ENCODE results near the gene CFAP52. TPM values are rescaled to one million over a fixed set of nuclear protein-coding genes. Genes with fewer than 3 reads are reported as not detected.
"Not testable (repeated sequence)": the region's sequence is repeated elsewhere in the genome, so short reads cannot be mapped to it uniquely, and the experiment has no call there.

CFAP52 gene
- total RNA-seq, 2 experiments from 2014 or later = not detected

DNA sequence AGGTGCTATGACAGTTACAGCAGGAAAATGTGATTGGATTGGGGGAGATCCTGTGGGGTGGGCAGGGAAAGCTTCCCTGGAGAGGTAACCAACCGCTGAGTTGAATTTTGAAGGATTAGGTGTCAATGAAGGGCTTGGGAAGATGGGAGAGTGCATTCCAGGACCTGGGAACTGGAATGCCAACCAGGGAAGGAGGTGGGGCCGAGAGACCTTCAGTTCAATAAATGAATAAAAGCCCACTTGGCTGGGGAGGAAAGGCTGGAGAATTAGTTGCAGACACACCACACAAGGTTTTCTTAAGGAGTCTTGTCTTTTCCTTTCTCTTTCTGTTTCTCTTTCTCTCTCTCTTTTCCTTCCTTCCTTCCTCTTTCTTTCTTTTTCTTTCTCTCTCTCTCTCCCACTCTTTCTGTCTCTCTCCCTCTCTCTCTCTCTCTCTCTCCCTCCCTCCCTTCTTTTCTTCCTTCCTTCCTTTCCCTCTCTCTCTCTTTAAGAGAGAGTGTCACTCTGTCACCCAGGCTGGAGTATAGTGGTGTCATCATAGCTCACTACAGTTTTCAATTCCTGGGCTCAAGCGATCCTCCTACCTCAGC lies 72.2 kb downstream of the CFAP52 start:
- Mint-ChIP-seq H3K4me3 (no peak overlapping the region), H3K27me3 (peaks cover 44% of the 10 kb centered on the region), H3K9me3 (no peaks in the 10 kb centered on the region), H3K4me1 (ENCODE audit: low read depth) (peaks cover 19% of the 10 kb centered on the region), H3K36me3 (ENCODE audit: low read depth) (no peaks in the 10 kb centered on the region), H3K27ac (no peak overlapping the region)
- CTCF ChIA-PET = no interaction called here
- DNase-seq (no peak), ATAC-seq (no peak)
- TF ChIP-seq CTCF (IDR thresholded peaks at IDR 0.05) = no peak
- intact Hi-C loops (cut with micrococcal nuclease) = loop anchor here (10.0 kb wide), 1 partner anchor 624 kb away; the partner anchor contains the start of gene NTN1
- POLR2A ChIA-PET = no interaction called here

DNA sequence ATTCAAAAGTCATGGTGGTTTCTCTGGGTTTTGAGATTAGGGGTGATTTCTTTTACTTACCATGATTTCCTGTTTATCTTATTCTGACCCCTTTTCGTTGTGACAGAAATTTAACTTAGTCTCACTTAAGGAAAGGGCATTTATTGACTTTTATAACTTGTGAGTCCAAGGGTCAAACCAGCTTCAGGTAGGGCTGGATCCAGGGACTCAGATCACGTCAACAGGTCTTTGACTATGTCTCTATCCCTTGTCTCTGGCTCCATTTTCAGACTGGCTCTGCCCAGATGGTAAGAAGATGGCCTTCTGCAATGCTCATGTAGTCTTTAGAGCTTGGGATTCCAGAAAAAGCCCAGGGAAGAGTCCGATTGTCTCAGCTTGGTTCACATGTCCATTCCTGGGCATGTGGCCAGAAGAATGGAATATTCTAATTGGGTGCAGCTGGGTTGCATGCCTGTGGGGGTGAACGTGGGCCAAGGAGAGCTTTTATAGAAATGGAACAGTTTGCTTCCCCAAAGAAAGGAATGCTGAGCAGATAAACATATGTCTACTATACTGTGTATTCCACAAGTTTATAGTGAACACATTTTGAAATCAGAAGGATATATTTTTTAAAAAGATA lies 82.3 kb downstream of the CFAP52 start:
- intact Hi-C loops (cut with micrococcal nuclease) = no loop called here
- Mint-ChIP-seq H3K9me3 (no peaks in the 10 kb centered on the region), H3K36me3 (ENCODE audit: low read depth) (no peaks in the 10 kb centered on the region), H3K4me1 (ENCODE audit: low read depth) (no peaks in the 10 kb centered on the region), H3K27ac (no peak overlapping the region), H3K27me3 (peaks cover 9% of the 10 kb centered on the region), H3K4me3 (no peak overlapping the region)
- ChIA-PET CTCF (no interaction called here), POLR2A (no interaction called here)
- DNase-seq (no peak), ATAC-seq (no peak)
- TF ChIP-seq CTCF (IDR thresholded peaks at IDR 0.05) = no peak

GRCh38 chr17:9661027-9661426 lies 84.6 kb downstream of the CFAP52 start:
- H3K36me3 Mint-ChIP-seq (ENCODE audit: low read depth) = no peaks in the 10 kb centered on the region
- DNase-seq (no peak), ATAC-seq (no peak)
- no peak overlapping the region for H3K4me3 Mint-ChIP-seq
- peaks cover 4% of the 10 kb centered on the region for H3K27me3 Mint-ChIP-seq
- H3K4me1 Mint-ChIP-seq (ENCODE audit: low read depth) = no peaks in the 10 kb centered on the region
- ChIA-PET POLR2A (no interaction called here), CTCF (no interaction called here)
- H3K9me3 Mint-ChIP-seq = no peaks in the 10 kb centered on the region
- intact Hi-C loops (cut with micrococcal nuclease) = no loop called here
- TF ChIP-seq CTCF (IDR thresholded peaks at IDR 0.05) = no peak
- H3K27ac Mint-ChIP-seq = no peak overlapping the region

DNA sequence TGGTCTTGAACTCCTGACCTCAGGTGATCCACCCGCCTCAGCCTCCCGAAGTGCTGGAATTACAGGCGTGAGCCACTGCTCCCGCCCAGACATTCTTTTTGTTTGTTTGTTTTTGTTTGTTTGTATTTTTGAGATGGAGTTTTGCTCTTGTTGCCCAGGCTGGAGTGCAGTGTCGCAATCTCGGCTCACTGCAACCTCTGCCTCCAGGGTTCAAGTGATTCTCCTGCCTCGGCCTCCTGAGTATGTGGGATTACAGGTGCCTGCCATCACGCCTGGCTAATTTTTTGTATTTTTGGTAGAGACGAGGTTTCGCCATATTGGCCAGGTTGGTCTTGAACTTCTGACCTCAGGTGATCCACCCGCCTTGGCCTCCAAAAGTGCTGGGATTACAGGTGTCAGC lies 87.1 kb downstream of the CFAP52 start:
- H3K4me3 Mint-ChIP-seq; H3K27ac Mint-ChIP-seq; H3K27me3 Mint-ChIP-seq; POLR2A ChIA-PET; H3K9me3 Mint-ChIP-seq; intact Hi-C loops (cut with micrococcal nuclease); DNase-seq; H3K4me1 Mint-ChIP-seq (ENCODE audit: low read depth); CTCF ChIA-PET; ATAC-seq; H3K36me3 Mint-ChIP-seq (ENCODE audit: low read depth): not testable (repeated sequence)

DNA sequence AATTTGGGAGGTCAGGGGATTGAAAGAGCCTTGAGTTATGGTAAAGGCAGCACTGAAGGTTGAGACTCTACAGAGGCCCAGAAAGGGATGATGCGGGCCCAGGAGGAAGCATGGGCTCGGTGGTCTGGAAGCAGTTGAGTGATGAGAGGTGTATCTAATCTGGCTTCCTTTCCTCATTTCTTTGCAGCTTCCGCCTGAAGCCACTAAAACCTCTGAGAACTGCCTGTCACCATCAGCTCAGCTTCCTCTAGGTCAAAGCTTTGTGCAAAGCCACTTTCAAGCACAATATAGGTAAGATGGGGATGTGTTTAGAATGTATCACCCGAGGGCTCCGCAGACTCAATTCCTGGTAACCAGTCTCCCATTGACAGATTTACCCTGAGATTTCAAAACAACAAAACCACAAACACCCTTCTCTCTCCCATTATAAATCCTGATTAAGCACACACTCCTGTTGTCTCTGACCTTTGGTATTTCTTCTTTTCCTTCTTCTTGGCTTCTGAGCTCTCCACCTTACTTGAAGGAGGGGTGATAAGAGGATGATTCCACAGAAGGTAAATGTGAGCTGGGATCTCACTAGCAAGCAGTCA lies 90.1 kb downstream of the CFAP52 start:
- intact Hi-C loops (cut with micrococcal nuclease) = no loop called here
- TF ChIP-seq CTCF (IDR thresholded peaks at IDR 0.05) = no peak
- ATAC-seq (peak; percentile 42), DNase-seq (peak; percentile 21)
- ChIA-PET CTCF (no interaction called here), POLR2A (interaction anchor here (0.9 kb wide), 1 partner anchor 90 kb away, joined by 3 read pairs; the partner anchor contains the start of gene CFAP52)
- no peak overlapping the region for H3K27ac Mint-ChIP-seq
- no peaks in the 10 kb centered on the region for H3K36me3 Mint-ChIP-seq (ENCODE audit: low read depth)
- H3K27me3 Mint-ChIP-seq = peaks cover 4% of the 10 kb centered on the region
- H3K4me1 Mint-ChIP-seq (ENCODE audit: low read depth) = peaks cover 10% of the 10 kb centered on the region
- no peaks in the 10 kb centered on the region for H3K9me3 Mint-ChIP-seq
- no peak overlapping the region for H3K4me3 Mint-ChIP-seq
